DMS153 treated with DMSO at 0.1 percent for 48 hours (cell line): ENCODE results near the gene SNAPIN.

Experiments
- DNase-seq: peaks from one replicate; lab custom pipeline; 2025; ENCODE audit not compliant: unreplicated experiment; lab: John Stamatoyannopoulos, UW

Gene SNAPIN

GRCh38 chr1:153658400-153659174 is at the start of gene SNAPIN:
TSS of gene SNAPIN (plus strand) at chr1:153658703. CDS start at chr1:153658744, 41 bp downstream.
- peak; percentile 95 for DNase-seq

GRCh38 chr1:153608742-153609584 is 49.5 kb upstream of the SNAPIN start:
- no peak for DNase-seq

- DNase-seq, result no peak
These were observed 49.0 kb upstream of the SNAPIN start for GRCh38 chr1:153609585-153609907.

DNA sequence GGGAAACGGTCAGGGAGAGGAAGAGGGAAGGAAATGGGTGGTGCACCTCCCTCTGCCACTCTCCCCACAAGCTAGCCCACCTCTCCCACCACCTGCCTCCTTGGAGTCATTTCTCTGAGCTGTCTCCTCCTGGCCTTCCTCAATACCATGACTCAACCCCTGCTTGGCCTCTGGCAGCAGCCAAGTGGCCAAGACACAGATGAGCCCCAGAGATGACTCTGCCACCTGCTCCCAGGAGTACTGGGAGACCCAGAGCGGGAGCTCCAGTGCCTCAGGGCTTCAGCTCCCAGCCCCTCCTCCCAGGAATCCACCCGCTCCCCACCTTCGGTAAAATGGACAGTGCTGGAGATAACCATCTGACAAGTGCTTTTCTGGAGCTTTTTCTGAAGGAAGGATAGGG is 48.2 kb upstream of the SNAPIN start:
- DNase-seq, result no peak

DNA sequence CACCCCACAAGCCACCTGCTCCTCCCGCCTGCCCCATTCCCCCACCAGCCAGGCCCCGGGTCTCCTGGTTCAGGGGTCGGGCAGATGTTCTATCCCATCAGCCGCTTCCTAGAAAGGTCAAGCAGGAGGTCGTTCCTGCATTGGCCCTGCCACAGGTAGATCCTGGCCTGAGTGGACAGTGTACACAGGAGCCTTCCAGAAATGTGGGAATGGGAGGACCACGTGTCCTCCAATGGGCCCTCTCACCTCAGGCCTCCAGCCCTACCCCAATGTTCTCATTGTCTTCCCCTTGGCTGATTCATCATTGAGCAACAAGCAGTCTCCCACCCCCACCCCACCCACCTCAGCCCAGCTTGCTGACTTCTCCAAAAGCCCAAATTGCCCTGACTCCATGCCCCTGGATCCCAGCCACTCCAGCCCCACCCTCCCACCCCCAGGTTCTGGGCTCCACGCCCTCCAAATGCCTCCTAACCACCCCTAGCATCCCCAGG is 47.6 kb upstream of the SNAPIN start:
- DNase-seq, result no peak

- DNase-seq, result no peak
These were observed 47.1 kb upstream of the SNAPIN start for GRCh38 chr1:153611356-153611755.

DNA sequence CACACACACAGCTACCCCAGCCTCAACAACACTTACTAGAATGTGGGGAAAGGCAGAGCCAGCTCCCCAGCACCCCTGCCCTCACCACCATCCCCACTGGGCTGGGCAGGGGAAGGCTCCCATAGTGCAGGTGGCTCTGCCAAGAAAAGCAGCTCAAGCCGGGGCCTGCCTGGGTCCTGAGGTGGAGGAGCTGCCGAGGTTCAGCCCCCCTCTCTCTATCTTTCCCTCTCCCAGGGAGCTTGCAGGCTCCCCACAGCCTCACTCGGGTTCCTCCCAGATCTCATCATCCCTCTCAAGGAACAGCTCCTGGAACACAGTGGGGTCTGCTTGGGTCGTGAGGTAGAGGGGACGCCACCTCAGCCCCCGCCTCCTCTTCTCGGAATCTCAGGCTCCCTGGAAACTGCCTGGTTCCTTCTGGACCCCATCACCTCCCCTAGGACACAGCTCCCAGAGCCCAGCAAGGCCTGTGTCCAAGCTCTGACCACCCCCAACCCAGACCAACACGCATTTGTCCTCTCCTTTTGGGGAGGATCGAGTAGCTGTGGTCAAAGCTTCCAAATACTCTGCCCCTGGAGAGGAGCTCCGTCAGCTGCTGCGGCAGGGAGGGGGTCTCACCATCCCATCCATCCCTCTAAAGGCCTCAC is 46.3 kb upstream of the SNAPIN start:
- DNase-seq, result no peak

DNA sequence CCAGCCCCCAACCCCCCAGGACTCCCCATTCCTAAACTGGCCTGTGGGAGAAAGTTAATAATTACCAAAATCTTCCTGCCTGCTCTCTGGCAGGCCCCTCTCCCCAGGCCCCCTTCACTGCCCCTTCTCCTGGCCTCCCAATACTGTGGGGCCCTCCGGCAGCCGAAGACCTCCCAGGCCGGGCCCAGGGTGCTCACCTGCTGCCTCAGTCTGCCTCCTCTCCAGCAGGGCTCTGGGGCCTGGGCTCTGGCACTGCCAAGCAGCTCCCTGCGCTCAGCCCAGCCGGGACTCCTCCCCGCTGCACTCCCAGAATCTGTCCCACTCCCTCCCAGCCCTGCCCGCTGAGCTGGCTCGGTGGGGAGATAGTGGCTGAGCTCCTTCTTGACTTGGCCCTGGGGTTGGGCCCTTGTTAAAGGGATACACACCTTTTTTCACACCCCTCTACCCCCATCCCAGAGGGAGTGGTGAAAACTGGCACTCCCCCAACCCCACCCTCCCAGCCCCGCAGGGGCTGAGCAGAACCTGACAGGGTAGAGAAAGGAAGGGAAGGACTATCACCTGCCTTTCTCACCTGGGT is 45.7 kb upstream of the SNAPIN start, which contains the start of gene S100A16:
Gene S100A16, minus strand, starts transcription at position 383 of the 577 bp plus-strand sequence. CDS start 4,986 bp downstream, outside the sequence.
- DNase-seq, result no peak

DNA sequence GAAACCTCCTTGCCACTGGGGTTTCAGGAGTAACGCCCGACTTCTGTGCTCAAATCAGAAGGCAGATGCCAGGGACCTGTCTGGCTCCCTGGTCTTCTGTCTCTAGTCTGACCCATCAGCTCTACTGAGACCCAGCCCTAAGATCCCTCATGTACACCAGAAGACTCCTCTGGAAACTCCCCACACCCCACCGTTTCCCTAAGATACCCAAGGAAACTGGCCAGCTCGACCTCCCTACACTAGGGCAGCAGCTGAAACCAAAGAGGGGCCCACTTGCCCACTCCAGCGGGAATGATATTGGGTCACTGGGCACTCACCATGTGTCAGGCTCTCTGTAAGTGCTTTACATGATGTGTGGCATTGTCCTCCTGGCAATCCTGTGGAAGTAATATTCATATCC is 45.1 kb upstream of the SNAPIN start:
- DNase-seq, result no peak

DNA sequence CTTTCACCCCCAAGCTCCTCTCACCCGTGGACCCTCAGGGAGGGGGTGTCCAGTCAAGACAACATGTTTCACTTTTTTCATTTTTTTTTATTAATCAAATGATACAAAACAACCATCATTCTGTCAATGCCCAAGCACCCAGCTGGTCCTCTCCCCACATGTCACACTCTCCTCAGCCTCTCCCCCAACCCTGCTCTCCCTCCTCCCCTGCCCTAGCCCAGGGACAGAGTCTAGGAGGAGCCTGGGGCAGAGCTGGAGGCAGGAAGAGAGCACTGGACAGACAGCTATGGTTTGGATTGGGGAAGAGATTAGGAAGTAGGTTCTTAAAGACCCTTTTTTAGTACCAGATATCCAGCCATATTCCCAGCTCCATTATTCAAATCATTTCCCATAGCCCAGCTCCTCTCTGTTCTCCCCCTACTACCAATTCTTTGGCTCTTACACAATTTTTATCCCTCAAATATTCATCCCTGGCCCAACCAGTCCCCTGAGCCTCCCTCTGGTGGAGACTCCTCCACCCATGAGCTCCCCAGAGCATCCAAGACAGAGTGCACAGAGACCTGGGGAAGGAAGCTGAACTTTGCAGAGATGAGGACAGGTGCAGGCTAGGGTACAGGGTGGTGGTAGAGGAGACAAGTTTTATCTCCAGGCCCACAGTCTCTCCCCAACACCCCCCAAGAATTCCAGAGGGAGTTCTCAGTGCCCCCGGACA is 44.2 kb upstream of the SNAPIN start:
- no peak for DNase-seq

DNA sequence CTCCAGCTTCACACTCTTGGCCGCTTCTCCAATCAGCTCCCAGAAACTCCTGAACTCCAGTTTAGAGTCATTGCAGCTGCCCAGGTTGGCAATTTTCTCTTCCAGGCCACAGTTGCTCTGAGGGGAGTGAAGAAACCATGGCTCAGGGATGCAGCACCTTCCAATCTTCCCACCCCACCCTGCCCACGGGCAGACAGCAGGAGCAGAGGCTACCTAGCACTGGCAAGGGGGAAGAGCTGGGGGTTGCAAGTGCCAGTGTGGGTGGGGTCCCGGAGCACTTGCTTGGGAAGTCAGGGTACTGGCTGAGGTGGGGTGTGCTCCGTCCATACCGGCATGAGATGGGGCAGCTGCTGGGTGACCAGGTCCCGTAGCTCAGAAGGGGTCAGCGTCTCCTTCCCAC is 43.6 kb upstream of the SNAPIN start:
- no peak for DNase-seq

DNA sequence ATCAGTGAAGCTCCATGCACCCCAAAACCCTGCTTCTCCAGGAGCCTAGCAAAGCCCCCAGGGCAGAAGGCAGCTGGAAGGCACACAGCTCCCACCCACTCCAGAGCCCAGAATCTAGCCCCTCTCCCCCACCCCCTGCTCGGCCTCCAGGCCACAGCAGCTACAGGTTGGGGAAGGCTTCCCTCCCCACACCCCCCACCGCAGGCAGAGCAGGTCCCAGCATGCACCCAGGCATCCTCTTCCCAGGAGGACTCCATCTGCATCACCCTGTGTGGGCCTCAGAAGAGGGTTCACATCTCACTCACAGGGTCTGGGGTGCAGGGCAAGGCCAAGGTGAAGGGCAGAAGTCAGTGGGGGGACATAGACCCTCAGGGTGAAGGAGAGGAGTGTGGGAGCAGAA is 43.1 kb upstream of the SNAPIN start:
- no peak for DNase-seq

- DNase-seq, result peak; percentile 49
These were observed 42.2 kb upstream of the SNAPIN start, which contains the start of gene S100A14 for GRCh38 chr1:153616144-153616916. TSS of gene S100A14 (minus strand) at chr1:153616325. CDS start at chr1:153615858, 467 bp downstream.

GRCh38 chr1:153616917-153617311 is 41.6 kb upstream of the SNAPIN start:
- DNase-seq, result no peak

GRCh38 chr1:153617663-153618062 is 40.8 kb upstream of the SNAPIN start:
- DNase-seq, result peak; percentile 66

- DNase-seq, result no peak
These were observed 39.3 kb upstream of the SNAPIN start for GRCh38 chr1:153619171-153619570.

GRCh38 chr1:153623101-153623500 is 35.4 kb upstream of the SNAPIN start:
- no peak for DNase-seq

GRCh38 chr1:153624965-153625611 is 33.4 kb upstream of the SNAPIN start:
- DNase-seq, result no peak

GRCh38 chr1:153626477-153626903 is 32.0 kb upstream of the SNAPIN start:
- no peak for DNase-seq
